Neutrophil (primary cell): ENCODE data around the gene BICRA.
"Not testable (repeated sequence)": the region's sequence is repeated elsewhere in the genome, so short reads cannot be mapped to it uniquely, and the experiment has no call there.

Experiments
- H3K27ac ChIP-seq: fragments of 200-600 bp; sonication (generic); 2 replicates; pipeline ENCODE4 v1.5.1; 2016; ENCODE audit warnings: mild to moderate bottlenecking, moderate library complexity
- H3K27me3 ChIP-seq: fragments of 200-600 bp; sonication (generic); 2 replicates; pipeline ENCODE4 v1.6.0; 2016; ENCODE audit warnings: mild to moderate bottlenecking
- H3K36me3 ChIP-seq: fragments of 200-600 bp; sonication (generic); 2 replicates; pipeline ENCODE4 v1.5.1; 2017
- H3K4me1 ChIP-seq, 2 experiments: fragments of 200-600 bp in 1 of 2; sonication (generic) in 1 of 2; 1 replicate in 1 of 2; 2 replicates in 1 of 2; pipeline versions ENCODE4 v1.5.1 to v1.6.1; 2013 to 2016; ENCODE audit warnings: low read depth in 1 of 2, low read length in 1 of 2, mild to moderate bottlenecking in 1 of 2, moderate library complexity in 1 of 2; ENCODE audit not compliant: control insufficient read depth in 1 of 2, insufficient read depth in 1 of 2
- H3K4me3 ChIP-seq, 2 experiments: fragments of 200-600 bp in 1 of 2; sonication (generic) in 1 of 2; 1 replicate in 1 of 2; 2 replicates in 1 of 2; pipeline ENCODE4 v1.5.1; 2013 to 2016; ENCODE audit warnings: low read depth in 1 of 2, low read length in 1 of 2, mild to moderate bottlenecking in 1 of 2, moderate library complexity in 1 of 2
- H3K9me3 ChIP-seq: fragments of 200-600 bp; sonication (generic); 2 replicates; pipeline ENCODE4 v1.5.1; 2016
- CTCF ChIP-seq: fragments of 200-600 bp; sonication (generic); IDR thresholded peaks from 2 replicates; pipeline ENCODE4 v1.5.1; 2016; ENCODE audit warnings: antibody characterized with exemption

BICRA gene

GRCh38 chr19:47713046-47714021, 104.4 kb downstream of the BICRA start, which contains the start of gene EHD2:
TSS of gene EHD2 (plus strand) at chr19:47713422. CDS start at chr19:47716613, 3,191 bp downstream.
- TF ChIP-seq CTCF, result peak; percentile 36
- no peaks in the 10 kb centered on the region for H3K36me3 ChIP-seq
- no peaks in the 10 kb centered on the region for H3K9me3 ChIP-seq
- no peak within 1 kb of the TSS for H3K27ac ChIP-seq
- H3K4me1 ChIP-seq, result peaks cover 0 to 4% of the 10 kb centered on the region in 2 experiments
- H3K27me3 ChIP-seq, result peaks cover 46% of the 10 kb centered on the region
- no peak within 1 kb of the TSS for H3K4me3 ChIP-seq

DNA sequence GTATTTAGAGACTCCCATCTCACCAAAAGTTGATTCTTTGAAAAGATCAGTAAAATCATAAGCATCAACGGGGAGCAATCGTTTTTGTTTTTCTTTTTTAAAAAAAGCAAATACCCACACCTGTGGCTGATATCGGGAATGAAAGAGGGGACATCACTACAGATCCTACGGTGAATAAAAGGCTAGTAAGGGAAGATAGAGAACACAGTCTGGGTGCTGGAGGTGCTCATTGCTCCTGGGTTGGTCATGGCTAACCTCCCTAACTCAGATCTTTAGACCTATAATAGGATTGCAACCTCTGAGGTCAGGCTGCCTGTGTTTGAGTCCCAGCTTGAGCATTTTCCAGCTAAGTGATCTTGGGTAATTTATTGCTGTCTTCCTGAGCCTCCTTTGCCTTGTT, 105.4 kb downstream of the BICRA start:
- no peak overlapping the region for H3K27ac ChIP-seq
- no peak overlapping the region for H3K4me3 ChIP-seq

DNA sequence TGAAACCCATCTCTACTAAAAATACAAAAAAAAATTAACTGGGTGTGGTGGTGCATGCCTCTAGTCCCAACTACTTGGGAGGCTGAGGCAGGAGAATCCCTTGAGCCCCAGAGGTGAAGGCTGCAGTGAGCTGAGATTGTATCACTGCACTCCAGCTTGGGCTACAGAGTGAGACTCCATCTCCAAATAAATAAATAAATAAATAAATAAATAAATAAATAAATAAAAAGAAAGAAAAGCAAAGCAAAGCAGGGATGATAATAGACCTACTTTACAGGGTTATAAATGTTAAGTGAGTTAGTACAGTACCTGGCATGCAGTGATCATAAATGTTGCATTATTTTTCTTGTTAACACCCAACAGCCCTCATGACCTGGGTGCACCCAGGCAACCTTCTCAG, 105.9 kb downstream of the BICRA start:
- H3K27ac ChIP-seq, H3K4me1 ChIP-seq, H3K9me3 ChIP-seq, H3K4me3 ChIP-seq, H3K36me3 ChIP-seq: not testable (repeated sequence)
- H3K27me3 ChIP-seq, result peaks cover 46% of the 10 kb centered on the region

More for the DNA sequence above, 105.4 kb downstream of the BICRA start:
- peaks cover 0 to 4% of the 10 kb centered on the region in 2 experiments for H3K4me1 ChIP-seq
- H3K36me3 ChIP-seq, result no peaks in the 10 kb centered on the region
- no peak for TF ChIP-seq CTCF
- H3K27me3 ChIP-seq, result peaks cover 46% of the 10 kb centered on the region
- H3K9me3 ChIP-seq, result no peaks in the 10 kb centered on the region

DNA sequence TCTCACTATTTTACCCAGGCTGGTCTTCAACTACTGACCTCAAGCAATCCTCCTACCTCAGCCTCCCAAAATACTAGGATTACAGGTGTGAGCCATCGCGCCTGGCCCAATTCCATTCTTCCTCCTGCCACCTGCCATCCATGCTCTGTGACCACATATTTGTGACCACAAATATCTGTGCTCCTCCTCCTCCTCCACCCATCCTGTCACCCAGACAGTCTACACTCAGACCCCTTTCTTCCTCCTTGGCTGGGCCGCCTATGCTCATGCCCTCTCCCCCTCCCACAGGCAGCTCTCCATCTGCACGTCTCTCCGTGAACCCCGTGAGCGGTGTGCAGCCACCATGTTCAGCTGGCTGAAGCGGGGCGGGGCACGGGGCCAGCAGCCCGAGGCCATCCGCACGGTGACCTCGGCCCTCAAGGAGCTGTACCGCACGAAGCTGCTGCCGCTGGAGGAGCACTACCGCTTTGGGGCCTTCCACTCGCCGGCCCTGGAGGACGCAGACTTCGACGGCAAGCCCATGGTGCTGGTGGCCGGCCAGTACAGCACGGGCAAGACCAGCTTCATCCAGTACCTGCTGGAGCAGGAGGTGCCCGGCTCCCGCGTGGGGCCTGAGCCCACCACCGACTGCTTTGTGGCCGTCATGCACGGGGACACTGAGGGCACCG, 107.5 kb downstream of the BICRA start:
- TF ChIP-seq CTCF, result no peak
- peaks cover 0 to 4% of the 10 kb centered on the region in 2 experiments for H3K4me1 ChIP-seq
- no peaks in the 10 kb centered on the region for H3K36me3 ChIP-seq
- H3K4me3 ChIP-seq, result no peak overlapping the region
- no peak overlapping the region for H3K27ac ChIP-seq
- H3K9me3 ChIP-seq, result no peaks in the 10 kb centered on the region
- H3K27me3 ChIP-seq, result peaks cover 44% of the 10 kb centered on the region

DNA sequence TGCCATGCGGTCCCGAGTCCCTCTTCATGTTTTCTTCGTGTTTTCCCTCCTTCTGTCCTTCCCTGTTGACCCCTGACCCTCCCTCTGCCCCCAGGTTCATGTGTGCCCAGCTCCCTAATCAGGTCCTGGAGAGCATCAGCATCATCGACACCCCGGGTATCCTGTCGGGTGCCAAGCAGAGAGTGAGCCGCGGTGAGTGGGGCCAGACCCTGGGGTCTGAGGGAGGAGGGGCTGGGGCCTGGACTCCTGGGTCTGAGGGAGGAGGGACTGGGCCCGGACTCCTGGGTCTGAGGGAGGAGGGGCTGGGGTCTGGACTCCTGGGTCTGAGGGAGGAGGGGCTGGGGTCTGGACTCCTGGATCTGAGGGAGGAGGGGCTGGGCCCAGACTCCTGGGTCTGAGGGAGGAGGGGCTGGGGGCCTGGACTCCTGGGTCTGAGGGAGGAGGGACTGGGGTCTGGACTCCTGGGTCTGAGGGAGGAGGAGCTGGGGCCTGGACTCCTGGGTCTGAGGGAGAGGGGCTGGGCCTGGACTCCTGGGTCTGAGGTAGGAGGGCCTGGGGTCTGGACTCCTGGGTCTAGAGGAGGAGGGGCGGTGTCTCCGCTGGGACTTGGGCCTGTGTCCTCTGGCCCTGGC, 109.6 kb downstream of the BICRA start:
- H3K4me3 ChIP-seq, H3K27ac ChIP-seq, H3K9me3 ChIP-seq, H3K36me3 ChIP-seq, H3K4me1 ChIP-seq: not testable (repeated sequence)
- peaks cover 22% of the 10 kb centered on the region for H3K27me3 ChIP-seq

DNA sequence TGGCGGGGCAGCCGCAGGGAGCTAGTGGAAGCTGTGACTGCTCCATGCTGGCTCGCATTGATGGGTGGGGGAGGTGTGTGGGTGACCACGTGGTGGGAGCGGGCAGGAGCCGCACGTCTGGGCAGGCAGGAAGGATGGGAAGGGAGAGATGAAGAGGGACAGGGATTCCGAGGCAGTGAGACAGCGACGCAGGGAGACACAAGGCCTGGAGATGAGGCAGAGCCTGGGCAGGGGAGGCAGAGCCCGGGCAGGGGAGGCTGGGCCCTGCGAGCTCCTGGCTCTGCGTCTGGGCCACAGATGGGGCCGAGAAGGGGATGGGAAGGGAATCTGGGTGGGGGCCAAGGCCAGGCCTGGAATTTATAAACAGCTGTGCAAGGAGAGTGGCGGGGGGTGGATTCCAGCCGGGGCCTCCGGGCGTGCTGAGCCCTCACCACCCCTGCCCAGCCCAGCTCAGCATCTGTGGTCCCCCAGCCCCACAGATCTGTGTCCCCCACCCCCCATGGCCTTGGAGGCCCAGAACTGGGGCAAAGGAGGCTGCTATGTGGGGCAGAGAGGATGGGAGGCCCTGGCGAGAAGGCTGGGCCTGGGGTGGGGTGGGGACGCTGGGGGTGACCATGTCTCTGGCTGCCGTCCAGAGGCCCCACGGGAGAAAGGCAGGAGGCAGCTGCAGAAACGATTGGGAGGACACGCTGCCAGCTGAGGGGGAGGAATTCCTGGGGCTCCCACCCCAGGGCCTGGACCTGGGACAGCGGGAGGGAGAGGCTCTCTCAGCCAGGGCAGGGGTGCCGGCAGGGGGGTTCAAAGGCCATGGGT, 110.3 kb downstream of the BICRA start:
- Histone ChIP-seq H3K27me3 (peaks cover 15% of the 10 kb centered on the region), H3K36me3 (no peaks in the 10 kb centered on the region), H3K9me3 (no peaks in the 10 kb centered on the region), H3K4me3 (no peak overlapping the region), H3K27ac (no peak overlapping the region), H3K4me1 (no peaks in the 10 kb centered on the region)
- TF ChIP-seq CTCF, result no peak
